Choroid plexus epithelial cell (primary cell): Measurements from ENCODE around the gene NAA50.

Experiments used
- DNase-seq: peaks from one replicate; pipeline ENCODE4 v3.0.0-alpha.2; 2010; ENCODE audit warnings: low read depth
- H3K4me3 ChIP-seq: 2 replicates; pipeline ENCODE4 v1.5.1; 2011; ENCODE audit warnings: low read depth, mild to moderate bottlenecking, control low read depth, low read length, moderate library complexity
- CTCF ChIP-seq: conservative IDR thresholded peaks from 2 replicates; pipeline ENCODE4 v1.5.1; 2011; ENCODE audit warnings: low read depth, mild to moderate bottlenecking, control low read depth, inconsistent platforms, low read length, moderate library complexity

Gene NAA50

DNA sequence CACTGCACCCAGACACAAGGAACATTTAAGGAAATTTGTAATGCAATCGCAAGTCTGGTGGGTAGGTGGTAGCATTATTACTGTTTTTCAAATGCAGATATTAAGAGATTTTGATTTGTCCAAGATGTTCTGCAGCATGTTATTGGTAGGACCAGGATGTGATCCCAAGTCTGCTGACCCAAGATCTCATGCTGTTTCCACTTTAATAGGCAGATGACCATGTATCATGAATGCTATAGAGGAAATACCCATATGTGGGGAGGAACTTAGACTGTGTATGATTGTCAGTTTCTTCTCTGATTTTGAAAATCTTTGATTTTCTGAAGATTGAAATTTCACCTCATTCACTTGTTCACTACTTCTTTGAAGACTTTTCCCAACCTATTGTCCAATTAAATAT is 29.5 kb upstream of the NAA50 start:
- TF ChIP-seq CTCF = no peak
- no peak for DNase-seq
- no peak overlapping the region for H3K4me3 ChIP-seq

DNA sequence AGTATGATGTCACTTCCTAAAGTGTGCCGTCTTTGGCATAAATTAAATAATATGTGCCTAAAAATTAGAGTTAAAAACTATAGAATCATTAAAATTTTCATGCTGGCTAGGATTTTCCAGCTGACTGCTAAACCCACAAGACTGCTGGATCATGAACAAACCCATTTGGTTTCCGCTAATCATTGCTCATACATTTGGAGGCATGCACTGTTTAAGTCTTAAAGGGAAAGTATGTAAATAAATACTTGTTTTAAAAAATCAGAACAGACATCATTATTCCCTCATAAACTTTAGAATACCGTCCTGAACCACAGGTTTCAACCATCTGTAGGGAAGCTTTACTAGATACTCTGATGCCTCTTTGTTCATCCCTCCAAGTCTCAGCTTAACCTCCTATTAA is 27.3 kb upstream of the NAA50 start:
- no peak for TF ChIP-seq CTCF
- H3K4me3 ChIP-seq = no peak overlapping the region
- peak; percentile 67 for DNase-seq

GRCh38 chr3:113771993-113772392 is 25.9 kb upstream of the NAA50 start:
- no peak for TF ChIP-seq CTCF
- H3K4me3 ChIP-seq = no peak overlapping the region
- no peak for DNase-seq

DNA sequence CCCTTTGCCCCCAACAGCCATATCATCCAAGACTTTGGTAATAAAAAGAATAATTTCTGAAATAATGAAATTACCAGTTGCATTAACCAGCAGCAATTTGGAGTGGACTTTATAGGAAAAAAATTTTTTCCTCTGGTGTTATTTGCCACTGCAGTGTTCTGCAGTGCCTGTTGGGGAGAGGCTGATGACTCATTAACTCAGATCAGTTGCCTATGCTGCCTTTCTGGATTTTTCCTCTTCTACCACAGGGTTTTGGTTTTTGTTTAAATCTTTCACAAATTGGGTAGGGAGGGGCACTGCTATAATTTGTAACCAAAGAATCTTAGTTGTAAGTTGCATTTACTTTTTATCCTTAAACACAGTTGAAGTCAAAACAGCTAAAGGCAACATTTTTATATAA is 23.5 kb upstream of the NAA50 start:
- DNase-seq = peak; percentile 72
- TF ChIP-seq CTCF = peak; percentile 27
- H3K4me3 ChIP-seq = no peak overlapping the region

DNA sequence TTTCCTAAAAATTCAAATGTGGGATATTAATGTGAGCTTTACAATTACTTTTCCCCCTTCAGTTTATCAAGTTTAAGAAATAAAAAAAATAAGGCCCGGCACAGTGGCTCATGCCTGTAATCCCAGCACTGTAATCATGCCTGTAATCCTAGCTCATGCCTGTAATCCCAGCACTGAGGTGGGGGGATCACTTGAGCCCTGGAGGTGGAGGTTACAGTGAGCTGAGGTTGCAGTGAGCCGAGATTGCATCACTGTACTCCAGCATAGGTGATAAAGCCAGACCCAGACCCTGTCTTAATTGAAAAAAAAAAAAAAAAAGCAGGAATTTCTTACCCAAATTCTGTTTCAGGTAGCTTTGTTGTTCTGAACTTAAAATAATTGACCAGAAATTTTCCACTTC is 18.6 kb upstream of the NAA50 start:
- no peak for TF ChIP-seq CTCF
- DNase-seq = no peak
- no peak overlapping the region for H3K4me3 ChIP-seq

- no peak for TF ChIP-seq CTCF
- peak; percentile 72 for DNase-seq
- H3K4me3 ChIP-seq = no peak overlapping the region
These were observed 12.5 kb upstream of the NAA50 start for GRCh38 chr3:113758389-113759024.

DNA sequence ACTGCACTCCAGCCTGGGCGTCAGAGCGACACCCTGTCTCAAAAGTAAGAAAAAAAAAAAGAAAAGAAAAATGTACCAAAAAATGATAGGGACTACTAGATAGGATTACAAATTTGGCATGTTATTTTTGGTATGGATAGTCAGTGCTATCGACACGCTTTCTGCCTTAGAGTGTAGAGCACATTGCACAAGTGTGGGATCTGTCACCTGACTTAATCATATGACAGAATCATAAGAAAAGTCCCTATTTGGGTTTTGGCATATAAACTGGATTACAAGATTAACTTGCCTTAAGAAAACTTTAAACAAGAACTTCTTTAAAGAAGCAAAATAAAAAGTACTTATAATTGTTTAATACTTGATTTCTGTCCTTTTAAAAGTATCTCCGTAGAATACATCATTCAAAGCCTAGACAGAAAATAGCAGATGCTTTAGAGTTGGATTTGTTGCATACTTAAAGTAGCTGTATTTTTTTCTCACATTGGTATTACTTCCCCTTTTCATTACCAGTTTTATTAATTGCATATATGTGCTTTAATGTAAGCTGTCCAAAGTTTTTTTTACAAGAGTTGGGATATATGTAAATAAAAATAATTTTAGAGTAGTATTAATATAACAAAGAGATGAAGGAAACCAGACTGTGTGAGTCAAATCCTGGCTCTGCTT is 8.6 kb upstream of the NAA50 start:
- no peak overlapping the region for H3K4me3 ChIP-seq
- no peak for DNase-seq
- TF ChIP-seq CTCF = no peak
